Kidney epithelial cell (primary cell): ENCODE data around the gene CELF5. TPM values are rescaled to one million over a fixed set of nuclear protein-coding genes. Genes with fewer than 3 reads are reported as not detected.
"Not testable (repeated sequence)": the region's sequence is repeated elsewhere in the genome, so short reads cannot be mapped to it uniquely, and the experiment has no call there.

Experiments used
- DNase-seq: peaks from one replicate; pipeline ENCODE4 v3.0.0-alpha.2; 2010; ENCODE audit warnings: low read depth
- H3K27me3 ChIP-seq: 2 replicates; pipeline ENCODE4 v1.6.0; 2011; ENCODE audit warnings: low read length; ENCODE audit not compliant: control insufficient read depth, insufficient read depth
- H3K36me3 ChIP-seq: 2 replicates; pipeline ENCODE4 v1.5.1; 2011; ENCODE audit warnings: low read length; ENCODE audit not compliant: control insufficient read depth, insufficient read depth
- H3K4me3 ChIP-seq: 2 replicates; pipeline ENCODE4 v1.5.1; 2011; ENCODE audit warnings: low read depth, mild to moderate bottlenecking, control low read depth, low read length
- total RNA-seq: library from RNA; depleted of rRNA; stranded (reverse); fragments of >200 nt; gene quantifications from 2 replicates; pipeline ENCODE4 v1.2.3, GENCODE V29; 2015
- TF ChIP-seq, protein P1 (sequence below): IDR thresholded peaks from 2 replicates; pipeline ENCODE4 v1.5.1; 2011; ENCODE audit warnings: mild to moderate bottlenecking, moderate library complexity, low read length, control low read depth, inconsistent platforms; ENCODE audit not compliant: insufficient read depth, poor library complexity, severe bottlenecking

Gene CELF5
- total RNA-seq, 1 donor from 2014 or later, result 0.17 TPM

DNA sequence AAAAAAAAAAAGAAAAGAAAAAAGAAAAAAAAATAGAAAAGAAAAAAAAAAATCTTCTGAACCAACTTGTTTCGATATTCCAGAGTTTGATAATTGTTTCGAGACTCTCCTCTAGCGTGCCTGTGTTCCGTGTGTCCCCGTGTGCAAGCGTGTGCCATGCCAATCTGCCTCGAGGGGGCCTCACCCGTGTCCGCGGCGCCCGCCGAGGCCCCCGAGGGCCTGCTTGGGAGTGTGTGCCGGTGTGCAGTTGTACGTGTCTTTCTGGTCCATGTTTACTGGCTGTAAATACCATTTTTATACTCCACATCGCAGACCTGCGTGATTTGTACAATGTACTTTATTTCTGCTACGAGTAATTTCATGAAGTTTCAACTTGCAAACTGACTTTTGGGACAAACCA lies 72.0 kb downstream of the CELF5 start:
- TF ChIP-seq, protein P1, sequence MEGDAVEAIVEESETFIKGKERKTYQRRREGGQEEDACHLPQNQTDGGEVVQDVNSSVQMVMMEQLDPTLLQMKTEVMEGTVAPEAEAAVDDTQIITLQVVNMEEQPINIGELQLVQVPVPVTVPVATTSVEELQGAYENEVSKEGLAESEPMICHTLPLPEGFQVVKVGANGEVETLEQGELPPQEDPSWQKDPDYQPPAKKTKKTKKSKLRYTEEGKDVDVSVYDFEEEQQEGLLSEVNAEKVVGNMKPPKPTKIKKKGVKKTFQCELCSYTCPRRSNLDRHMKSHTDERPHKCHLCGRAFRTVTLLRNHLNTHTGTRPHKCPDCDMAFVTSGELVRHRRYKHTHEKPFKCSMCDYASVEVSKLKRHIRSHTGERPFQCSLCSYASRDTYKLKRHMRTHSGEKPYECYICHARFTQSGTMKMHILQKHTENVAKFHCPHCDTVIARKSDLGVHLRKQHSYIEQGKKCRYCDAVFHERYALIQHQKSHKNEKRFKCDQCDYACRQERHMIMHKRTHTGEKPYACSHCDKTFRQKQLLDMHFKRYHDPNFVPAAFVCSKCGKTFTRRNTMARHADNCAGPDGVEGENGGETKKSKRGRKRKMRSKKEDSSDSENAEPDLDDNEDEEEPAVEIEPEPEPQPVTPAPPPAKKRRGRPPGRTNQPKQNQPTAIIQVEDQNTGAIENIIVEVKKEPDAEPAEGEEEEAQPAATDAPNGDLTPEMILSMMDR, result no peak
- DNase-seq, result no peak
- H3K27me3 ChIP-seq, result peaks cover 9% of the 10 kb centered on the region
- H3K4me3 ChIP-seq, result no peak overlapping the region
- no peaks in the 10 kb centered on the region for H3K36me3 ChIP-seq

- peaks cover 3% of the 10 kb centered on the region for H3K27me3 ChIP-seq
- H3K4me3 ChIP-seq, result no peak overlapping the region
- no peak for DNase-seq
- TF ChIP-seq, protein P1, result no peak
- H3K36me3 ChIP-seq, result no peaks in the 10 kb centered on the region
Measured at GRCh38 chr19:3298853-3299449, 74.5 kb downstream of the CELF5 start.

GRCh38 chr19:3300566-3300965 lies 76.1 kb downstream of the CELF5 start:
- H3K27me3 ChIP-seq, H3K4me3 ChIP-seq, H3K36me3 ChIP-seq, DNase-seq: not testable (repeated sequence)

- peaks cover 4% of the 10 kb centered on the region for H3K27me3 ChIP-seq
- H3K4me3 ChIP-seq, result no peak overlapping the region
- H3K36me3 ChIP-seq, result no peaks in the 10 kb centered on the region
- DNase-seq, result no peak
- TF ChIP-seq, protein P1, result peak; percentile 15
Measured at GRCh38 chr19:3302755-3303154, 78.3 kb downstream of the CELF5 start.

DNA sequence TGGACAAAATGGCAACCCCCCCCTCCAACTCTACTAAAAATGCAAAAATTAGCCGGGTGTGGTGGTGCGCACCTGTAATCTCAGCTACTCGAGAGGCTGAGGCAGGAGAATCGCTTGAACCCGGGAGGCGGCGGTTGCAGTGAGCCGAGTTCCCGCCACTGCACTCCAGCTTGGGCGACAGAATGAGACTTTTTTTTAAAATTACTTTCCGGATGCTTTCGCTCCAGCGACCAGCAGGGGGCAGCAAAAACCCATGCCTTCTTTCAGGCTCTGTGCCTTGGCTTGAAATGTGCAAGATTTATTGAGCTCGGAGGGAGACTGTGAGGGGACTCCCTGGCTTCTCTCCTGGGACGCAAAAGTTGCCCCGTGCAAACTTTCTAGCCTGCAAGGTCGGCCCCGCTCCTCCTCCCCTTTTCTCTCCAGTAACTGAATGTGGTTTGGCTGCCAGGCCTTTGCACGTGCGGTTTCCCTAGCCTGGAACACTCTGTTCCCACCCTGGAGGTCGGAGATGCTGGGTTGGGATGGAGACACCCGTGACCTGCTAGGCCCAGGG lies 80.5 kb downstream of the CELF5 start:
- no peak overlapping the region for H3K4me3 ChIP-seq
- no peak for DNase-seq

DNA sequence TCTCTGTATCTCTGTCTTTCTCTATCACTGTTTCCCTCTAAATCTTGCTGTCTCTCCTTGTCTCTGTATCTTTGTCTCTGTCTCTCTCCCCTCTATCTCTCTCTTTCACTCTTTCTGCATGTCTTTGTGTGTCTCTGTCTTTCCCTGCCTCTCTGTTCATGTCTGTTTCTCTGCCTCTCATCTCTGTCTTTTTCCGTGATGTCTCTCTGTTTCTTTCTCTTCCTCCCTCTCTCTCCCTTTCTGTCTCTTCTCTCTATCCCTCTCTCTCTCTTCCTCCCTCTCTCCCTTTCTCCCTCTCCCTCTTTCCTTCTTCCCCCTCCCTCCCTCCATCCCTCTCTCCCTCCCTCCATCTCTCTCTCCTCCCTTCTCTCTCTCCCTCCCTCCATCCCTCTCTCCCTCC lies 85.3 kb downstream of the CELF5 start:
- TF ChIP-seq, protein P1, result no peak
- Histone ChIP-seq H3K27me3 (peaks cover 33% of the 10 kb centered on the region), H3K36me3 (no peaks in the 10 kb centered on the region)

More for the DNA sequence above, 80.5 kb downstream of the CELF5 start:
- TF ChIP-seq, protein P1, result peak; percentile 78
- H3K36me3 ChIP-seq, result no peaks in the 10 kb centered on the region
- peaks cover 10% of the 10 kb centered on the region for H3K27me3 ChIP-seq

More for the DNA sequence above, 85.3 kb downstream of the CELF5 start:
- no peak overlapping the region for H3K4me3 ChIP-seq
- no peak for DNase-seq
